Measurements from ENCODE around the gene SUN1.

- TF ChIP-seq GATA3 (IDR thresholded peaks at IDR 0.05; ENCODE audit: low read depth, low read length) = no peak
- no peak for TF ChIP-seq GATA2 (IDR thresholded peaks at IDR 0.05; ENCODE audit: low read depth, low read length)
These were observed 18.9 kb downstream of the SUN1 start for GRCh38 chr7:851204-851603.

Data from SH-SY5Y (cell line).